GM12874 (cell line): Measurements from ENCODE around the gene TCIRG1.

Source experiments
- CTCF ChIP-seq: IDR thresholded peaks from 2 replicates; pipeline ENCODE4 v1.5.1; 2011; ENCODE audit warnings: low read depth, mild to moderate bottlenecking, control low read depth, low read length, moderate library complexity; ENCODE audit not compliant: insufficient read depth

Gene TCIRG1

DNA sequence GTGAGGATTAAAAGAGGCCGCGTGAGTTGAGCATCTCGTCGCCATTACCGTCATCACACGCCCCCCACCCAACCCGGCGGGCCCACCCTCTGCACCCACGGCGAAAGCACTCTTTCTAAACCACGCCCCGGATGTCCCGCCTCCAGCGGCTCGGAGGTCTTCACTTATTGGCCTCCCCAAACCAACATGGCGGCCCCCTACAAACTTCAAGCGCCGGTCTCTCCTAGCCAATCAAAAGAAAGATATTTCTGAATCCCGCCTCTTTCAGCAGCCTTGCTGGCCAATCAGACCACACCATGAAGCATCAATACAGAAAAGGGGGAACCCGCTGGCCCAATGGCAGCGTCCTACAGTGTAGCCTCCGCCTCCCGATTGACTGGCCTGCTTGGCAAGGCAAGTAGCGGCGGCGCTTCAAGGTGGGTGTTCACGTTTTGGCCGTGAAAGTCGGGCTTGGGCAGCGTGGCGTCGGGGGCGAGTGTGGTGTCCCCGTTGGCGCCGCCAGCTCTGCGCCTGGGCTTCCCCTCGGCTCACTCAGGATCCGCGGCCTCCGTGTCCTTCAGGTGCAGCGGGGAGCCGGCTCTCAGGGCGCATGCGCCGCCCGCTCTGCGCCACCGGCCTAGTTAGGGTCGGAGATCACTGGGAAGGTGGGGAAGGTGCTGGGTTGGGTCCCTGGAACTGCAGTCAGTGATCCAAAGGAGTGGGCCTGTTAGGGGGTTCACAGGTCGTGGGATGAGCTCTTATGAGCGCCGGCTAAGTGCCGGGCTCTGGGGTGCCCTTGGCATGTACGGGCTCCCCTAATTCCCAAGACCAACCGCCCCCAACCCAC, 8.3 kb upstream of the TCIRG1 start, which contains the start of gene NDUFS8:
Gene NDUFS8 (plus strand): TSS at position 364 of the 826 bp plus-strand sequence. CDS start 1,471 bp downstream, outside the sequence.
- TF ChIP-seq CTCF = no peak

GRCh38 chr11:68031144-68031464, 7.7 kb upstream of the TCIRG1 start:
- no peak for TF ChIP-seq CTCF

DNA sequence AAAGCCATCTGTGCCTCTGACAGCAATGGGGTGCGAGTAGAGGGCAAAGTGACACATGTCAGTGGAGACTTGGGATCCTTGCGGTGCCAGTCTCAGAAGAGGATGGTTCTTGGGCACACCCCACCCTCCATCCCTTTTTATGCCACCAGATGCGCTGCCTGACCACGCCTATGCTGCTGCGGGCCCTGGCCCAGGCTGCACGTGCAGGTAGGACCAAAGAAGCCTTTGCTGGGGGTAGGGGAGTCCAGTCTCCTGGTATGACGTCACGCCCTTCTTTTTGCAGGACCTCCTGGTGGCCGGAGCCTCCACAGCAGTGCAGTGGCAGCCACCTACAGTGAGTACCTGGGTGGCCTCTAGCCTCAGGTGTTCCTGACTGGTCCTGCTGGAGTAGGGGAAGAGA, 6.8 kb upstream of the TCIRG1 start:
- TF ChIP-seq CTCF = no peak

DNA sequence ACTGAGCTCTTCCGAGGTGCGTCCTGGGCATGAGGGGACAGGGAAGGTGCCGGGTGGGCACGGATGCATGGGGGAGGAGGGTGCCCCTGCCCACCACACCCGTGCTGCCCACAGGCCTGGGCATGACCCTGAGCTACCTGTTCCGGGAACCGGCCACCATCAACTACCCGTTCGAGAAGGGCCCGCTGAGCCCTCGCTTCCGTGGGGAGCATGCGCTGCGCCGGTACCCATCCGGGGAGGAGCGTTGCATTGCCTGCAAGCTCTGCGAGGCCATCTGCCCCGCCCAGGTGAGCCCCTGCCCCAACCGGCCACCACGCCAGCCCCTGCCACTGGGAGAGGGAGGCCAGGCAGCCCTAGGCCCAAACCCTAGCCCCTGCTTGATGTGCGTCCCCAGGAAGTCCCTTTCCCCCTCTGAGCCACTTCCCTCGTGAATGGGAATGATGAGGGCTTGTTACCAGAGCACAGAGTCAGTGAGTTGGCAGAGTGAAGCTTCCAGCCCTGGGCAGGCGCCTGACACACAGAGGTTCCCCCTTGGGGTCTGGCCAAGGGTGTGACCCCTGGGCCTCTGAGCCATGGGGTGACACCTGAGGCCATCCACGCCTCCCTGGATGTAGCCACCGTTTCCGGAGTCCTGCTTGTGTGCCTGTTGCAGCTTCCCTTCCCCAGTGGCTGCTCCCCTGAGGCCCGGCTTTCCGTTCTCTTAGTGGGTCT, 5.7 kb upstream of the TCIRG1 start:
- no peak for TF ChIP-seq CTCF

DNA sequence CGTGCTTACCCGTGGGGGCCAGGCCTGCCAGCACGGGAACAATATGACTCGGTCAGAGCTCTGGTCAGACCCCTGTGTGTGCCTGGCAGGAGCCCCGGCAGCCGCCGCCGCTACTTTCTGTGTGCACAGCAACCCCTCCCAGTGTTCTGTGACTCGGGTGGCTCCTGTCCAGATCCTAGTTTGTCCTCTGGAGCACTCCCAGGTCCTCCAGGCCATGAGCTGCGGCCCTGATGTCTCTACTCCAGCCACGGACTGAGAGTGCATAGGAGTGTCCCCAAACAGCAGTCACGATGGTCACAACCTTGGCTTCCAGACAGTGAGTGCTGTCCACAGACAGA, 5.1 kb upstream of the TCIRG1 start:
- TF ChIP-seq CTCF = no peak

DNA sequence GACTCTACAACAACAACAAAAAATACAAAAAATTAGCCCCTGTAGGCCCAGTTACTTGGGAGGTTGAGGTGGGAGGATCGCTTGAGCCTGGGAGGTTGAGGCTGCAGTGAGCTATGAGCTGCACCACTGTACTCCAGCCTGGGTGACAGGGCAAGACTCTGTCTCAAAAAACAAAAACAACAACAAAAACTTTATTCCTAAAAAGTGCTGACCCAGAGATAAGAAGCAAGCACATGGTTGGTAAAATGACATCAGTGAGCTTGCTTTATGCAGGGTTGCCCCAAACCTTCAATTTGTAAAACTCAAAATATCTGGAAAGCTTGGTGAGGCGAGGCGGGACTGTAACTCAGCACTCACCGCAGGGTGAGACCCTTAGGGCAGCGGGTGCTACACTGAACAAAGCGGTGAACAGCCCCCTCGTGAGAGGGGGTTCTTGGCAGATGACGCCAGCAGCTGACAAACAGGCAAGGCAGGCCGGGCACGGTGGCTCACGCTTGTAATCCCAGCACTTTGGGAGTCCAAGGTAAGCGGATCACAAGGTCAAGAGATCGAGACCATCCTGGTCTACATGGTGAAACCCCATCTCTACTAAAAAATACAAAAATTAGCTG, 3.5 kb upstream of the TCIRG1 start:
- TF ChIP-seq CTCF = no peak

GRCh38 chr11:68036141-68036716, 2.6 kb upstream of the TCIRG1 start:
- TF ChIP-seq CTCF = no peak
